Neural cell (in vitro differentiated cells): ENCODE results near the gene SLC12A4. TPM values are rescaled to one million over a fixed set of nuclear protein-coding genes. Genes with fewer than 3 reads are reported as not detected.

Experiments used
- H2AFZ ChIP-seq: fragments of 200-600, 300-800 bp; sonication (generic), shearing (Covaris generic); 2 replicates; pipeline ENCODE4 v1.6.0; 2014; ENCODE audit warnings: low read depth, mild to moderate bottlenecking, antibody characterized with exemption, low read length, moderate library complexity
- H3F3A ChIP-seq: fragments of 200-600 bp; shearing (Covaris generic); 2 replicates; pipeline ENCODE4 v1.6.1; 2016; ENCODE audit warnings: mild to moderate bottlenecking, moderate library complexity, mixed read lengths, antibody characterized with exemption, low read length; ENCODE audit not compliant: insufficient read depth, poor library complexity, severe bottlenecking
- H3K27ac ChIP-seq: fragments of 200-600, 300-800 bp; sonication (generic), shearing (Covaris generic); 2 replicates; pipeline ENCODE4 v1.5.1; 2014; ENCODE audit warnings: mild to moderate bottlenecking, low read length, moderate library complexity
- H3K27me3 ChIP-seq: fragments of 300-800, 200-600 bp; sonication (generic), shearing (Covaris generic); 2 replicates; pipeline ENCODE4 v1.6.0; 2014; ENCODE audit warnings: mild to moderate bottlenecking, low read depth, low read length, moderate library complexity; ENCODE audit not compliant: insufficient read depth
- H3K36me3 ChIP-seq: fragments of 300-800, 200-600 bp; sonication (generic), shearing (Covaris generic); 2 replicates; pipeline ENCODE4 v1.5.1; 2014; ENCODE audit warnings: mild to moderate bottlenecking, antibody characterized with exemption, low read length, moderate library complexity; ENCODE audit not compliant: insufficient read depth
- H3K4me2 ChIP-seq: fragments of 300-800, 200-600 bp; sonication (generic), shearing (Covaris generic); 2 replicates; pipeline ENCODE4 v1.6.0; 2014; ENCODE audit warnings: mild to moderate bottlenecking, low read length
- H3K4me3 ChIP-seq: fragments of 300-800, 200-600 bp; sonication (generic), shearing (Covaris generic); 2 replicates; pipeline ENCODE4 v1.5.1; 2014; ENCODE audit warnings: mild to moderate bottlenecking, low read length, moderate library complexity
- H3K79me2 ChIP-seq: fragments of 200-600 bp; shearing (Covaris generic); replicated peaks from 2 replicates; pipeline ENCODE4 v1.6.0; 2014; ENCODE audit warnings: mild to moderate bottlenecking, low read length, moderate library complexity; ENCODE audit not compliant: insufficient read depth
- H3K9ac ChIP-seq: fragments of 300-800, 200-600 bp; sonication (generic), shearing (Covaris generic); 2 replicates; pipeline ENCODE4 v1.6.1; 2016; ENCODE audit warnings: mild to moderate bottlenecking, low read length, mixed read lengths
- H3K9me2 ChIP-seq: fragments of 200-600 bp; shearing (Covaris generic); 2 replicates; pipeline ENCODE4 v1.6.1; 2016; ENCODE audit warnings: mild to moderate bottlenecking, low read length, mixed read lengths; ENCODE audit not compliant: insufficient read depth
- H3K9me3 ChIP-seq: fragments of 200-600, 300-800 bp; sonication (generic), shearing (Covaris generic); 2 replicates; pipeline ENCODE4 v1.6.1; 2016; ENCODE audit warnings: mild to moderate bottlenecking, mixed run types, low read length, moderate library complexity, mixed read lengths
- H4K20me1 ChIP-seq: fragments of 200-600 bp; shearing (Covaris generic); 2 replicates; pipeline ENCODE4 v1.6.1; 2016; ENCODE audit warnings: mild to moderate bottlenecking, mixed run types; ENCODE audit not compliant: insufficient read depth
- EP300 ChIP-seq: fragments of 450-650 bp; conservative IDR thresholded peaks from 2 replicates; pipeline ENCODE4 v1.6.1; 2014; ENCODE audit warnings: antibody characterized with exemption, mild to moderate bottlenecking, moderate library complexity; ENCODE audit not compliant: poor library complexity, severe bottlenecking
- EZH2 ChIP-seq: fragments of 200-600, 300-800 bp; shearing (Covaris generic), sonication (generic); IDR thresholded peaks from 2 replicates; pipeline ENCODE4 v1.6.1; 2014; ENCODE audit warnings: antibody characterized with exemption, low read length, borderline replicate concordance, mild to moderate bottlenecking; ENCODE audit not compliant: insufficient read depth, poor library complexity, severe bottlenecking
- MXI1 ChIP-seq: fragments of 450-650 bp; conservative IDR thresholded peaks from 2 replicates; pipeline ENCODE4 v1.6.1; 2014; ENCODE audit warnings: antibody characterized with exemption, mild to moderate bottlenecking; ENCODE audit not compliant: poor library complexity, severe bottlenecking
- POLR2AphosphoS5 ChIP-seq: IDR thresholded peaks from 2 replicates; pipeline ENCODE4 v1.6.1; 2012
- RAD21 ChIP-seq: fragments of 450-650 bp; conservative IDR thresholded peaks from 2 replicates; pipeline ENCODE4 v1.6.1; 2014; ENCODE audit warnings: antibody characterized with exemption, mild to moderate bottlenecking, moderate library complexity
- SMC3 ChIP-seq: fragments of 450-650 bp; conservative IDR thresholded peaks from 2 replicates; pipeline ENCODE4 v1.6.1; 2014; ENCODE audit warnings: antibody characterized with exemption, mild to moderate bottlenecking, moderate library complexity; ENCODE audit not compliant: poor library complexity
- TAF1 ChIP-seq: IDR thresholded peaks from 2 replicates; pipeline ENCODE4 v1.6.1; 2012; ENCODE audit warnings: low read depth
- polyA minus RNA-seq: library from RNA; depleted of rRNA, polyadenylated mRNA; stranded (reverse); fragments of >200 nt; gene quantifications from 2 replicates; pipeline ENCODE4 v1.2.3, GENCODE V29; 2014
- polyA plus RNA-seq: library from polyadenylated mRNA; depleted of rRNA; stranded (reverse); fragments of >200 nt; gene quantifications from 2 replicates; pipeline ENCODE4 v1.2.3, GENCODE V29; 2014
- TF ChIP-seq, protein P1 (sequence below): fragments of 450-650 bp; IDR thresholded peaks from 2 replicates; pipeline ENCODE4 v1.5.1; 2014; ENCODE audit warnings: antibody characterized with exemption, mild to moderate bottlenecking, moderate library complexity; ENCODE audit not compliant: poor library complexity, severe bottlenecking
- TF ChIP-seq, protein P2 (sequence below): IDR thresholded peaks from 2 replicates; pipeline ENCODE4 v1.6.1; 2012; ENCODE audit warnings: borderline replicate concordance

Gene SLC12A4
- polyA plus RNA-seq (0.11 TPM in 1 of 2 replicates, not detected in the other), polyA minus RNA-seq (0.69 TPM in 1 of 2 replicates, not detected in the other)

GRCh38 chr16:67968400-67969253 is at the start of gene SLC12A4:
SLC12A4 (minus strand) TSS chr16:67968637; CDS start chr16:67968553, 84 bp downstream.
- H3K27ac ChIP-seq = no peak within 1 kb of the TSS

GRCh38 chr16:68015681-68016080 is 47.2 kb upstream of the SLC12A4 start, which contains the start of gene DPEP2NB:
DPEP2NB (minus strand) TSS chr16:68015911; CDS start chr16:68015770, 141 bp downstream.
- Histone ChIP-seq H3K4me2 (no peak within 1 kb of the TSS), H3K4me3 (no peak within 1 kb of the TSS), H3F3A (no peaks in the 10 kb centered on the region), H3K27me3 (no peaks in the 10 kb centered on the region), H2AFZ (no peak within 1 kb of the TSS), H3K36me3 (no peaks in the 10 kb centered on the region), H3K9ac (no peak within 1 kb of the TSS), H3K9me3 (no peaks in the 10 kb centered on the region), H3K27ac (no peak within 1 kb of the TSS), H3K79me2 (no peaks in the 10 kb centered on the region), H3K9me2 (no peaks in the 10 kb centered on the region), H4K20me1 (no peaks in the 10 kb centered on the region)
- TF ChIP-seq EP300 (no peak), POLR2AphosphoS5 (no peak), SMC3 (no peak), MXI1 (no peak), RAD21 (no peak), TAF1 (no peak), EZH2 (no peak)

More at GRCh38 chr16:67968400-67969253, at the start of gene SLC12A4:
- H3K9me3 ChIP-seq = no peaks in the 10 kb centered on the region
- no peak within 1 kb of the TSS for H3K4me3 ChIP-seq
- H3K79me2 ChIP-seq = no peaks in the 10 kb centered on the region
- no peaks in the 10 kb centered on the region for H4K20me1 ChIP-seq
- H3K36me3 ChIP-seq = no peaks in the 10 kb centered on the region
- H3K4me2 ChIP-seq = no peak within 1 kb of the TSS
- H3F3A ChIP-seq = no peaks in the 10 kb centered on the region
- TF ChIP-seq TAF1 = no peak
- TF ChIP-seq, protein P1, sequence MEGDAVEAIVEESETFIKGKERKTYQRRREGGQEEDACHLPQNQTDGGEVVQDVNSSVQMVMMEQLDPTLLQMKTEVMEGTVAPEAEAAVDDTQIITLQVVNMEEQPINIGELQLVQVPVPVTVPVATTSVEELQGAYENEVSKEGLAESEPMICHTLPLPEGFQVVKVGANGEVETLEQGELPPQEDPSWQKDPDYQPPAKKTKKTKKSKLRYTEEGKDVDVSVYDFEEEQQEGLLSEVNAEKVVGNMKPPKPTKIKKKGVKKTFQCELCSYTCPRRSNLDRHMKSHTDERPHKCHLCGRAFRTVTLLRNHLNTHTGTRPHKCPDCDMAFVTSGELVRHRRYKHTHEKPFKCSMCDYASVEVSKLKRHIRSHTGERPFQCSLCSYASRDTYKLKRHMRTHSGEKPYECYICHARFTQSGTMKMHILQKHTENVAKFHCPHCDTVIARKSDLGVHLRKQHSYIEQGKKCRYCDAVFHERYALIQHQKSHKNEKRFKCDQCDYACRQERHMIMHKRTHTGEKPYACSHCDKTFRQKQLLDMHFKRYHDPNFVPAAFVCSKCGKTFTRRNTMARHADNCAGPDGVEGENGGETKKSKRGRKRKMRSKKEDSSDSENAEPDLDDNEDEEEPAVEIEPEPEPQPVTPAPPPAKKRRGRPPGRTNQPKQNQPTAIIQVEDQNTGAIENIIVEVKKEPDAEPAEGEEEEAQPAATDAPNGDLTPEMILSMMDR = no peak
- TF ChIP-seq EP300 = no peak
- TF ChIP-seq, protein P2, sequence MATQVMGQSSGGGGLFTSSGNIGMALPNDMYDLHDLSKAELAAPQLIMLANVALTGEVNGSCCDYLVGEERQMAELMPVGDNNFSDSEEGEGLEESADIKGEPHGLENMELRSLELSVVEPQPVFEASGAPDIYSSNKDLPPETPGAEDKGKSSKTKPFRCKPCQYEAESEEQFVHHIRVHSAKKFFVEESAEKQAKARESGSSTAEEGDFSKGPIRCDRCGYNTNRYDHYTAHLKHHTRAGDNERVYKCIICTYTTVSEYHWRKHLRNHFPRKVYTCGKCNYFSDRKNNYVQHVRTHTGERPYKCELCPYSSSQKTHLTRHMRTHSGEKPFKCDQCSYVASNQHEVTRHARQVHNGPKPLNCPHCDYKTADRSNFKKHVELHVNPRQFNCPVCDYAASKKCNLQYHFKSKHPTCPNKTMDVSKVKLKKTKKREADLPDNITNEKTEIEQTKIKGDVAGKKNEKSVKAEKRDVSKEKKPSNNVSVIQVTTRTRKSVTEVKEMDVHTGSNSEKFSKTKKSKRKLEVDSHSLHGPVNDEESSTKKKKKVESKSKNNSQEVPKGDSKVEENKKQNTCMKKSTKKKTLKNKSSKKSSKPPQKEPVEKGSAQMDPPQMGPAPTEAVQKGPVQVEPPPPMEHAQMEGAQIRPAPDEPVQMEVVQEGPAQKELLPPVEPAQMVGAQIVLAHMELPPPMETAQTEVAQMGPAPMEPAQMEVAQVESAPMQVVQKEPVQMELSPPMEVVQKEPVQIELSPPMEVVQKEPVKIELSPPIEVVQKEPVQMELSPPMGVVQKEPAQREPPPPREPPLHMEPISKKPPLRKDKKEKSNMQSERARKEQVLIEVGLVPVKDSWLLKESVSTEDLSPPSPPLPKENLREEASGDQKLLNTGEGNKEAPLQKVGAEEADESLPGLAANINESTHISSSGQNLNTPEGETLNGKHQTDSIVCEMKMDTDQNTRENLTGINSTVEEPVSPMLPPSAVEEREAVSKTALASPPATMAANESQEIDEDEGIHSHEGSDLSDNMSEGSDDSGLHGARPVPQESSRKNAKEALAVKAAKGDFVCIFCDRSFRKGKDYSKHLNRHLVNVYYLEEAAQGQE = no peak
- TF ChIP-seq POLR2AphosphoS5 = no peak
- no peak for TF ChIP-seq SMC3
- no peak for TF ChIP-seq EZH2
- no peak for TF ChIP-seq MXI1
- no peak for TF ChIP-seq RAD21
- no peaks in the 10 kb centered on the region for H3K9me2 ChIP-seq
- no peak within 1 kb of the TSS for H2AFZ ChIP-seq
- peaks cover 29% of the 10 kb centered on the region for H3K27me3 ChIP-seq
- no peak within 1 kb of the TSS for H3K9ac ChIP-seq
